HG03108 (cell line): ENCODE data around the gene HDGFL2.
"Not testable (repeated sequence)": the region's sequence is repeated elsewhere in the genome, so short reads cannot be mapped to it uniquely, and the experiment has no call there.

Source experiments
- ATAC-seq: cut with Tn5 transposase; IDR thresholded peaks from one replicate; pipeline ENCODE4 v1.9.1; 2021; ENCODE audit warnings: moderate library complexity; ENCODE audit not compliant: unreplicated experiment

The HDGFL2 gene

DNA sequence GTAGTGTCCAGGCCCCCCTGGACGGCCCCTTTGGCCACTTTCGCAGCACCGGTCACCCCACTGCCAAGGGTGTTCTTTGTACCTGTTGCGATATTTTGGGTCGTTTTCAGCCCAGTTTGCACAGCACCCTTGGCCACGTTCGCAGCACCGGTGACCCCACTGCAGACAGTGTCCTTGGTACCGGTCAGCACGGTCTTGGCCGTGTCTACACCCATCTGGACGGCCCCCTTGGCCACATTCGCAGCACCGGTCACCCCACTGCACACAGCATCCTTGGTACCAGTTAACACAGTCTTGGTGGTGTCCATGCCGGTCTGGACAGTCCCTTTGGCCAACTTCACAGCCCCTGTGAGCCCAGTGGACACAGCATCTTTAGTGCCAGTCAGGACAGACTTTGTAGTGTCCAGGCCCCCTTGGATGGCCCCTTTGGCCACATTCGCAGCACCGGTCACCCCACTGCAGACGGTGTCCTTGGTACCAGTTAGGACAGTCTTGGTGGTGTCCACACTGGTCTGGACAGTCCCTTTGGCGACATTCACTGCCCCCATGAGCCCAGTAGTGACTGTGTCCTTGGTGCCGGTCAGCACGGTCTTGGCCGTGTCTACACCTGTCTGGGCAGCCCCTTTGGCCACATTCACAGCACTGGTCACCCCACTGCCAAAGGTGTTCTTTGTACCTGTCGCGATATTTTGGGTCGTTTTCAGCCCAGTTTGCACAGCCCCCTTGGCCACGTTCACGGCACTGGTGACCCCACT, 39.4 kb downstream of the HDGFL2 start:
- no peak for ATAC-seq

DNA sequence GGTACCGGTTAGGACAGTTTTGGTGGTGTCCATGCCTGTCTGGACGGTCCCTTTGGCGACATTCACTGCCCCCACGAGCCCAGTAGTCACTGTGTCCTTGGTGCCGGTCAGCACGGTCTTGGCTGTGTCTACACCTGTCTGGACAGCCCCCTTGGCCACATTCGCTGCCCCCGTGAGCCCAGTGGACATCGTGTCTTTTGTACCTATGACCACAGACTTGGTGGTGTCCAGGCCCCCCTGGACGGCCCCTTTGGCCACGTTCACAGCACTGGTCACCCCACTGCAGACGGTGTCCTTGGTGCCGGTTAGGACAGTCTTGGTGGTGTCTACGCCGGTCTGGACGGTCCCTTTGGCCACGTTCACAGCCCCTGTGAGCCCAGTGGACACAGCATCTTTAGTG, 40.0 kb downstream of the HDGFL2 start:
- no peak for ATAC-seq

DNA sequence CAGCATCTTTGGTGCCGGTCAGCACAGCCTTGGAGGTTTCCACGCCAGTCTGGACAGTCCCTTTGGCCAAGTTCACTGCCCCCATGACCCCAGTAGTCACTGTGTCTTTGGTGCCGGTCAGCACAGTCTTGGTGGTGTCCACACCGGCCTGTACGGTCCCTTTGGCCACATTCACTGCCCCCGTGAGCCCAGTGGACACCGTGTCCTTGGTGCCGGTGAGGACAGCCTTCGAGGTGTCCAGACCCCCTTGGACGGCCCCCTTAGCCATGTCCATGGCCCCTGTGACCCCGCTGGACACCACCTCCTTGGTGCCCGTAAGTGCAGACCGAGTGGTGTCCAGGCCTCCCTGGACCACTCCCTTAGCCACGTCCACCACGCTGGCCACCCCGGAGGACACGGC, 41.2 kb downstream of the HDGFL2 start:
- ATAC-seq = no peak

DNA sequence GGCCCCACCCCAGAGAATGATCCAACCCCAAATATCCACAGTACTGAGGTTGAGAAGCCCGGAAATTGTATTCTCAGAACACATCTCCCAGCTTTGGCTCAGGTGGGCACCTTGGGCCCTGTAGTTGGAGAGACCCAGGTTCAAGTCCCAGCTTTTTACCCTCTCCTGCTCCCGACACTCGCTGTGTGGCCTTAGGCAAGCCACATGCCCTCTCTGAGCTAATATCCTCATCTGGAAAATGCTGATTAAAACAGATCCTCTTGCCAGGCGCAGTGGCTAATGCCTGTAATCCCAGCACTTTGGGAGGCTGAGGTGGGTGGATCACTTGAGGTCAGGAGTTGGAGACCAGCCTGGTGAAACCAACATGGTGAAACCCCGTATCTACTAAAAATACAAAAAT, 43.6 kb downstream of the HDGFL2 start:
- ATAC-seq = no peak

DNA sequence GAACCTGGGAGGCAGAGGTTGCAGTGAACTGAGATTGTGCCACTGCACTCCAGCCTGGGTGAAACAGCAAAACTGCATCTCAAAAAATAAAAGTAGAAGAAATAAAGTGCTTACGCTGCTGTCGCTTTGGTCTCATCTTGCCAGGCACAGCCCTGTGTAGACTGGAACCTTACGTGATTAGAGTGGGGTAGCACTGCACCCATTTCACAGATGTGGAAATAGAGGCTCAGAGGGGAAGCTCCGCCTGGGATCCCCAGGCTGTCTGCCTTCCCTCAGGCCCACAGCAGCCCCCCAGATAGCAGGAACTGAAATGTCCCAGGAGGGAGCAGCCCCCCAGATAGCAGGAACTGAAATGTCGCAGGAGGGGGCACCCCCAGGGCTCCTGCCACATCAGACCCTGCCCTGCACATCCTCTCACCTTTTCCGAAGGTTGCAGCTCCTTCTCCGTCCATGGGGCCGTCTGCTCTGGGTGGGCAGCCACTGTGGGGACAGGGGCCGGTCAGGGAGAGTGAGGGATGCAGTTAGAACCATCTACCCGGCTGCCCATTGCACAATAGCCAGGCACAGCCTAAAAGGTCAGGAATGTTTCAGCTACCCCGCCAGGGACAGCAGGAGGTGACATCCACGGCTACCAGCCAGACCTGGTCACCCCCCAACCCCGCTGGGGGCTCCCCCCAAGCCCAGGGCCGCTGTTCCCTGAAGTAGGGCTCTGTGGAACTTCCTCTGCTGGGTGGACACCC, 44.3 kb downstream of the HDGFL2 start:
- ATAC-seq = no peak

DNA sequence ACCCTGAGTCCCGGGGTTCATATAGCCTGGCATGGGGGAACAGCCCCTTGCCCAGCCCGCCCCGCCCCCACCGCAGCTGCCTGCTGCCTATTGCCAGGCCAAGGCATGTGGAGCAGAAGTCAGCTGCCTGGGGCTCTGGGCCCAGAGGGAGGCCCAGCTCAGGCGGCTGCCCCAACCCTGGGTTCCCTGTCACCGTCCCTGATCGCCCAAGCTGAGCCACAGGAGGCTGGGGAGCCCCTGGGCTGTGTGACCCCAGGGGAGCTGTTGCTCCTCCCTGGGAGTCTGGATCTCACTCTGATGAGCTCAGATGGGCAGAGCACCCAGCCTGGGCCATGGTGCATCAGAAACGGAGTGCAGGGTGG, 44.8 kb downstream of the HDGFL2 start:
- ATAC-seq = no peak

DNA sequence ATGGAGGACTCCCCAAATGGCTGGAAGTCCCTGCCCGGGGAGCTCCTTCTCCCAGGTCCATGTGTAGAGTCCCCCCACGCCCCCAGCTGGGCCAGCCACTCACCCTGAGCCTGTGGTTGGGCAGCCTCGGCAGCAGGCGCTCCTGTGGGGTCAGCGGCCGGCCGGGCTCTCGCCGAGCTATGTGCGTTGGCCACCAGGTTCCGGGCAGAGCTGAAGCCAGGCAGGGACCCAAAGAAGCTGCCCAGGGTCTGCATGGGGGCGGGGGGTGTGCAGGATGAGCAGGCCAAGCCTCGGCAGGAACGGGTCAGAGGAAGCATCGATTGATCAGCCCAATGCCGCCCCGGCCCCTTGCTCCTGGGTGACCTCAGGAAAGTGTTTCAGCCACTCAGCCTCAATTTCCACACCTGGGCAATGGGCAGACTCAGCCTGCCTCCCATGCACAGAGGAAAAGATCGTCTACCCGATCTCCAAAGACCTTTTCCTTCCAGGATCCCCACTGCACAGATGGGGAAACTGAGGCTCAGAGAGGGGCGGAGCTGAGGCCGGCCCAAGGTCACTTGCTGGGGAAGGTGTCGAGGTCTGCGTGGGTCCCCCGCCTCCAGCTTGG, 45.5 kb downstream of the HDGFL2 start:
- no peak for ATAC-seq

DNA sequence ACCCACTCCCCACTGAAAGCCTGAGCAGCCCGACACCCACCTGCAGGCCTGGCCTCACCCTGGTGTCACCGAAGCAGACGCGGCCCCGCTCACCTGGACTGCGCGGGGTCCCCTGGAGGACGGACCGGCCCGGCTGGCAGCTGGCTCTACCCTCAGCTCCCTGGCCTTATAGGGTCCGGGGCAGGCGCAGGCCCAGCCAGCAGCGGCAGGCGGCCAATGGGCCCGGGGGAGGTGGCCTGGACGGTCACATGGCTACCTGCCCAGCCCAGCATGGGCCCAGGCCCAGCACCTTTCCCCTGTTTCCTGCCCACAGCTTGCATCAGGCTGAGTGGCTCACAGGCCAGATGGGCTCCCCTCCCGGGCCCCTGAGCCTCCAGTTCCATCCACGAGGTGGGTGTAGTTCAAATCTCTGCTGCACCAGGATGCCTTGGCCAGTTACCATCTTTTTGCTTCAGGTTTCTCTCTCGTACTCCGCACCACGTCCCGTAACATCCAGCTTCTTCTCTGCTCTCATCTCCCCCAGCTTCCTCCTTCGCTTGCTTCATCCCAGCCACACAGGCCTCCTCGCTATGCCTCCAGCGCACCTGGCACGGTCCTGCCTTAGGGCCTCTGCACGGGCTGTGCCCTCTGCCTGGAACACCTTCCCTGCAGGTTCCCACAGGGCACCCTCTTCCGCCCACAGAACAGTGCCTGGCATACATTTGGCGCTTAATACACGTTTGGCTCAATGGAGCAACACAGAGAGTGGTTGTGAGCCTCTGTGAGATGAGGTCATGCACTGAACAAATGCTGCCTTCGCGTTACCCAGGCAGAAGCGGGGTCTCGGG, 46.5 kb downstream of the HDGFL2 start, which contains the start of gene PLIN4:
TSS of gene PLIN4 (minus strand) at position 142 of the 827 bp plus-strand sequence. CDS start 214 bp downstream, outside the sequence.
- ATAC-seq = no peak

DNA sequence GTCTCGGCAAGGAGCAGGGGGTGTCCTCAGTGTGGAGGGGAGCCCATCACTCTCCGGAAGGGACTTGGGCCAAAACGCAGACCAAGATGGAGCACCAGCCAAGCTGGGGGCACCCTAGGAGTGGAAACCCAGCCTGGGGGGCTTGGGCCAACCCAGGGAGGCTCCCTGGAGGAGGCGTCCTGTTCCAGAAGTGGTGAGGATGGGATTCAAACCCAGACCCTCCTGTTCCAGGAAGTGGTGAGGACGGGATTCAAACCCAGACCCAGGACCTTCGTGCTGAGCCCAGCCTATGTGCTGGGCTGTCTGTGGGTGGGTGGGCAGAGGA, 47.0 kb downstream of the HDGFL2 start:
- ATAC-seq = no peak

DNA sequence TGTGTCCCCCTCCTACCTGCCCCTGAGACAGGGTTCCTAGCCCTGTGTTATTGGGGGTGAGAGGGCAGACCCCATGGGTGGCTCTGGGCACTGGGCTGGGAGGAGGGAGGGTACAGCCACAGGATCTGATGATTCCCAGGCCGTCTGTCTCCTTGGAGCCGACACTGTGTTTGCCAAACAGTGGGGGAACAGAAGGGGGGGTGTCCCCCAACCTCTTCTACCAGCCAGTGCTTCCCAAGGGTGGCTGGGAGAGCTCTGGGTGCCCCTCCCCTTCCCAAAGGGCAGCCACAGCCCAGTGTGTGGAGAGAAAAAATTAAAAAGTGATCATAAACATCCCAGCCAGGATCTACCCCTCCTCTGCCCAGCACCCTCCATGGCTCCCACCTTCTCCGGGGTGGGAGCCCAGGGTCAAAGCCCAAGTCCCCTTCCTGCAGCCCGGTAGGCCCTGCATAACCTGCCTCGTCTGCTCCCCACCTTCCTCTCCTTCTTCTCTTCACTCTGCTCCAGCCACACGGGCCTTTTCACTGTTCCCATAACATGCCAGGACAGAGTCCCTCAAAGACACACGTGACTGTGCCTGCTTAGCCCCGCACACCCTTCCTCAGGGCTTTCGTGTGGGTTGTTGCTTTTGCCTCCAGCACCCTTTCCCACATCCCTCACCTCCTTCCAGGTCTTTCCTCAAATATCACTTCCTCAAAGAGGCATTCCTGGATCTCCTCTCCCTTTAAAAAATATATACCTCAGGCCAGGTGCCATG, 47.6 kb downstream of the HDGFL2 start:
- ATAC-seq = no peak

DNA sequence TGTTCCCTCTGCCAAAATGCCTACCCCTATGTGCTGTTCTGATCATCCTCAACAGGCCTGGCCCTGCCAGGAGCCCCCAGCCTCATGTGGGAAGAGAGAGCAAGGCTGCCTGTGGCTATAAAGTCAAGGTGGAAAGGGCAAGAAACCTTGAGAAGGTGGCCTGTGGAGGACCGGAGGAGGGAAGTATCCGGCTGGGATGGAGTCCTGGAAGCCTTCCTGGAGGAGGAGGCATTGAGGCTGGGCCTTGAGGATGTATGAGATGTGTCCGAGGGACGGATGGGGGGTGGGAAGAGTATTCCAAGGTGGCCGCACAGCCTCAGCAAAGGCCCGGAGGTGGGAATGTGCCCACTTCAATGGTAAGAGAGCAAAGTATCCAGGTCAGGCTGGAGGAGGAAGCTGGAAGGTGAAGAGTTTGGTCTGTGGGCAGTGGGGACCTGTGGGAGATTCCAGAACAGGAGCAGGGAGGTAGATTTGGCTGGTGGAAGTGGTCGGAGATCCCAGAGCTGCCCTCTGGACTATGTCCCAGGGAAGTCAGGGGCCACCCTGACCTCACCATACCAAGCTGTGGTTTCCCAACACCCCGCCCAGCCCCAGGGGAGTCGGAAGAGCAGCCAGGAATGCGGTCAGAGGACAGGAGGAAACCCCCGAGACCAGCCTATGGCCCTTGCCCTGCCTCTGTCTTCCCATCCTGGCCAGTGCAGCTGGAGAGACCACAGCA, 49.2 kb downstream of the HDGFL2 start:
- no peak for ATAC-seq

DNA sequence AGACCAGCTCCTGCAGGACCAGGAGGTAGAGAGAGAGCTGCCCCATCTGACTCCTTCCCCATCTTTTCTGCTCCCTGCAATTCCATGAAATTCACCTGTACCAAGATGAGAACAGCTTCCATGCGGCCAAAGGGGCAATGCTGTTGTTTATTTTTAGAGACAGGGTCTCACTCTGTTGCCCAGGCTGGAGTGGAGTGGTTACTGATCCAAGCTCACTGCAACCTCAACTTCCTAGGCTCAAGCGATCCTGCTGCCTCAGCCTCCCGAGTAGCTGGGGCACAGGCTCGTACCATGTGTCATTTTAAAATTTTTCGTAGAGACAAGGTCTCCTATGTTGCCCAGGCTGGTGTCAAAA, 49.8 kb downstream of the HDGFL2 start:
- ATAC-seq = no peak

DNA sequence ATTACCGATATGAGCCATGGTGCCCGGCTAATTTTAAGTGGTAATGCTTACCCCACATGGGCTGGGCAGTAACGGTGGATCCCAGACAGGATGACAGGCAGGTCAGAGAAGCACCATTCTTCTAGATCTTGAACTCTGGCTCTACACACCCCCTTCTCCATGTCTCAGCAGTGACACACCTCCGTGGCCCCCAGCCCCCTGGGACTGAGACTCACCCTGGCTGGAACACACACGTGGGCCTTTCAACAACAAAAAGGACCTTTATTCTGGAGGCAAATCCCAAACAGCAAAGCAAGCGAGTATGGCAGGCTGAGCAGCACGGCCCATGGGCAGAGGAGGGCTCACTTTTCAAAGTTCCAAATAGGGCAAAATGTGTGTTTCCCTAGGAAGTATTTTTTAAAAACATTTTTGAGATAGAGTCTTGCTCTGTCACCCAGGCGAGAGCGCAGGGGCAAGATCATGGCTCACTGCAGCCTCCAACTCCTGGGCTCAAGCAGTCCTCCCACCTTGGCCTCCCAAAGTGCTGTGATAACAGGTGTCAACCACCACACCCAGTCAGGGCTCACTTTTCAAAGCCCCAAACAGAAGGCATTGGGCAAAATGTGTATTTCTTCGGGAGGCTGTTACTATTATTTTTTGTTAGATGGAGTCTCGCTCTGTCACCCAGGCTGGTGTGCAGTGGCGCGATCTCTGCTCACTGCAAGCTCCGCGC, 50.4 kb downstream of the HDGFL2 start:
- ATAC-seq = no peak

DNA sequence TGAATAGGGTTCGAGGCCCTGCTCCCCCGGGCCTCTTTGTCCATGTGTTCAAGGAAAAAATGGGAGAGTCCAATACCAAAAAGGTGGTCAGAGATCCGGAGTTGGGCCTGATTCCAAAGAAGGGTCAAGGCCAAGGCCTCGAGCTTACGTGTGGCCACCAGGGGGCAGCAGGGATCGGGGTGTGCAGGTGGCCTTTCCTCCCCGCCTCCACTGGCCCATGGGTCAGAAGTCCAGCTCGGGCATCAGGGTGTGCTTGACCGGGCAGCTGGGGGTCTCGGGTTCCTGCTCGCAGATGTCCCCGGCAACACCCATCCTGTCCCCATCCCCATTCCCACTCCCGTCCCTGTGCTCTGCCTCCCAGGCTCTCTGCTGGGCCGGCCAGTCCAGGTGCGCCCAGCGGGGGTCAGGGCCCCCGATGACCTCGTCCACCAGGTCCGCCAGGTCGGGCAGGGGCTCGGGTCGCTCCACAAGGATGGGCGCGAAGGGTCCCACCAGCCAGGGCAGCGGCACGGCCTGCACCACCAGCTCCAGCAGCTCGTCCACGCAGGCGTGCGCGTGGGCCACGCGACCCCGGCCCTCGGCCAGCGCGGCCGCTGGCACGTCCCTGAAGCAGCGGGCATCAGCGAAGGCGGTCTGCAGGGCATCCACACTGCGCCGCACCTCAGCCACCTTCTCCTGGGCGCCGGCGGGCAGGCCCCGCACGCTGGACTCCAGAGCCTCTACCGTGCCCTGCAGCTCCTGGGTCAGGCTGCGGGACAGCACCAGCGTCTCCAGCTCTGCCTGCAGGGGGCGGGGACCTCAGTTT, 51.4 kb downstream of the HDGFL2 start:
- ATAC-seq = no peak

DNA sequence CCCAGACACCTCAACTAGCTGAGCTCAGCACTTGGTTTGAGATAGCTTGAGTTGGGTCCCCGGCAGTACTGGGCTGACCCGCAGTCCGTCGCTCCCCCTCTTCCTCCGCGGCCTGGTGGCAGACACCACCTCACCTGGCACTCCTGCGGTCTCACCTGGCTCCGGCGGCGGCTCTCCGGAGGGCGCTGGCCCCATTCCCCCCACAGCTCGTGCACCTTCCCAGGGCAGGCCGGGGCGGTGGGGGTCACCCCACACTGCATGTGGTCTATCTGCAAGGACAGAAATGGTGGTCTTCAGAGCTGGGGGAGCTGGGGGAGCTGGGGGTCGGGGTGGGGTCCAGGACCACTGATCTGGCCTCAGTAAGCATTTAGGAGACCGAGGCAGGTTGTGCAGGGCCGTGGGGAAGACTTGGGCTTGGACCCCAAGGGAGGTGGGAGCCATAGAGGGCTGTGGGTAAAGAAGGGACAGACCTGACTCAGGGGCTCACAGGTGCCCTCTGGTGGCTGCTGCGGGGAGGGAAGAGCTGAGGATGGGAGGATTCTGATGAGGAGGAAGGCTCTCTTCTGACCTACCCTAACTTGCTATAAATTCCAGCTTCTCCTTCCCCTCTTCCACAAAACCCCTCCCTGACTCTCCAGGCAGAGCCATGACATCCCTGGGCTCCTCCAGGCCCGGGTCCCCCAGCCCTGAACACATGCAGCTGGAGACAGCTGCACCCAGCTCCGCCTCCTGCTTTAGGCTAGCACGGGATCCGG, 52.9 kb downstream of the HDGFL2 start:
- ATAC-seq = no peak

DNA sequence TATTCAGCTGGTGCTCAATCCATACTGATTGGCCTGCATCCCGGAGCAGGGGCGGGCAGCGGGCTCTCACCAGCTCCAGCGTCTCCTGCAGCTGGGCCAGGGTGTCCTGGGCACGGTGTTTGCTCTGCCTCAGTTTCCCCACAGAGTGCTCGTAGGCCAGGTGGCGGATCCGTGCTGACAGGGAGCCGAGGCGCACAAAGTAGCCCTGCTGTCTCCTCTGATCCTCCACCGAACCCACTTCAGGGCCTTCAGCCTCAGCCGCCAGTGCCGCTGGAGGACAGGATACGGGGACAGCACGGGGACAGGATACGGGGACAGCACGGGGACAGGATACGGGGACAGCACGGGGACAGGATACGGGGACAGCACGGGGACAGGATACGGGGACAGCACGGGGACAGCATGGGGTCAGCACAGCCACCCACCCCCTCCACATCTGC, 53.5 kb downstream of the HDGFL2 start:
- ATAC-seq = no peak

DNA sequence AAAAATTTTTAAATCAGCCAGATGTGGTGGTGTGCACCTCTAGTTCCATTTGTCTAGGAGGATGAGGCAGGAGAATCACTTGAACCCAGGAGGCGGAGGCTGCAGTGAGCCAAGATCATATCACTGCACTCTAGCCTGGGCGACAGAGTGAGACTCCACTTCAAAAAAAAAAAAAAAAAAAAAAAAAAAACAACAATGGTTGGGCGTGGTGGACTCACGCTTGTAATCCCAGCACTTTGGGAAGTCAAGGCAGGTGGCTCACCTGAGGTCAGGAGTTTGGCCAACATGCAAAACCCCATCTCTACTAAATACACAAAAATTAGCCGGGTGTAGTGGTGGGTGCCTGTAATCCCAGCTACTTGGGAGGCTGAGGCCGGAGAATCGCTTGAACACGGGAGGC, 55.3 kb downstream of the HDGFL2 start:
- ATAC-seq = not testable (repeated sequence)

DNA sequence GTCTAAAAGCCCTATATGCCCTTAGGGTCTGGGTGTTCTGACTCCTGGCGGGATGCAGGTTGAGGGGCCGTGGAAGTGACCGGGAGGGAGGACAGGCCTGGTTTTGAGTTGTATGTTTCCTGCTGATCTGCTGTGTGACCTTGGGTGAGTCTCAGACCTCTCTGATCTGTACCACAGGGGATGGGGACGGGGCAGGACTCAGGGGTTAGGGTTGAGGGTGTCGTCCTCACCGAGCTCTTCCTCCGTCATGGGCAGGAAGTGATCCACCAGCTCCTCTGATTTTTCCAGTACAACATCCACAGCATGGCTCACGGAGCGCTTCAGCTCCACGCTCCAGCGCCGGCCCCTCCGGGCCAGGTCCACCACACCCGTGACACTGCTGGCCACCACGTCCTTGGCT, 56.7 kb downstream of the HDGFL2 start:
- no peak for ATAC-seq
